HEK293 (cell line): ENCODE data around the gene FANCD2OS.

ENCODE experiments used
- PRDM1 ChIP-seq: fragments of 450-650 bp; formaldehyde crosslinking; IDR thresholded peaks from 2 replicates; pipeline ENCODE4; 2016; ENCODE audit warnings: missing biosample characterization, missing genetic modification characterization
- ZNF157 ChIP-seq: fragments of 450-650 bp; formaldehyde crosslinking; IDR thresholded peaks from 2 replicates; pipeline ENCODE4 v1.5.1; 2016; ENCODE audit warnings: missing biosample characterization, missing genetic modification characterization
- ZNF24 ChIP-seq: fragments of 450-650 bp; formaldehyde crosslinking; IDR thresholded peaks from 2 replicates; pipeline ENCODE4 v1.5.1; 2016; ENCODE audit warnings: missing biosample characterization, missing genetic modification characterization
- ZNF423 ChIP-seq: fragments of 450-650 bp; formaldehyde crosslinking; IDR thresholded peaks from 2 replicates; pipeline ENCODE4 v1.5.1; 2016; ENCODE audit warnings: missing biosample characterization, missing genetic modification characterization
- ZNF558 ChIP-seq: fragments of 450-650 bp; formaldehyde crosslinking; IDR thresholded peaks from 2 replicates; pipeline ENCODE4 v1.5.1; 2016; ENCODE audit warnings: missing biosample characterization, missing genetic modification characterization
- ZNF791 ChIP-seq: fragments of 450-650 bp; formaldehyde crosslinking; IDR thresholded peaks from 2 replicates; pipeline ENCODE4 v1.5.1; 2016; ENCODE audit warnings: missing biosample characterization, missing genetic modification characterization
- TF ChIP-seq, protein P1 (sequence below): fragments of 450-650 bp; formaldehyde crosslinking; IDR thresholded peaks from 2 replicates; pipeline ENCODE4 v1.5.1; 2016; ENCODE audit warnings: missing biosample characterization, missing genetic modification characterization
- TF ChIP-seq, protein P2 (sequence below): fragments of 450-650 bp; formaldehyde crosslinking; IDR thresholded peaks from 2 replicates; pipeline ENCODE4 v1.5.1; 2016; ENCODE audit warnings: missing biosample characterization, missing genetic modification characterization
- TF ChIP-seq, protein P3 (sequence below): fragments of 450-650 bp; formaldehyde crosslinking; IDR thresholded peaks from 2 replicates; pipeline ENCODE4 v1.5.1; 2016; ENCODE audit warnings: missing biosample characterization, missing genetic modification characterization

DNA sequence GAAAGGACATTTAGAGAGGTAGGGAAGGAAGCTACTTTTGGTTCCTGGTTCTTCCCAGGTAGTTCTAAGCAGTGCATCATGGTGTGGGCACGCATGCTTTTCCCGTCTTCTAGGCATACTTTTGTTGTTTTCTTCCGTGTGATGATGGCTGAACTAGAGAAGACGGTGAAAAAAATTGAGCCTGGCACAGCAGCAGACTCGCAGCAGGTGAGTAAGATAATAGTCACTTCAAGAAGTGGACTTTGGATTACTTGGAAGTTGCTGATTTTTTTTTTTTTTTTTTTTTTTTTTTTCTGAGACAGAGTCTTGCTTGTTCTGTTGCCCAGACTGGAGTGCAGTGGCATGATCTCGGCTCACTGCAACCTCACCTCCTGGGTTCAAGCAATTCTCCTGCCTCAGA is 17.9 kb downstream of the FANCD2OS start:
- TF ChIP-seq ZNF791 (no peak), ZNF157 (no peak), ZNF24 (no peak), ZNF423 (no peak), ZNF558 (tag by site-specific recombination) (no peak), PRDM1 (tag by site-specific recombination) (no peak)
- TF ChIP-seq, protein P1, sequence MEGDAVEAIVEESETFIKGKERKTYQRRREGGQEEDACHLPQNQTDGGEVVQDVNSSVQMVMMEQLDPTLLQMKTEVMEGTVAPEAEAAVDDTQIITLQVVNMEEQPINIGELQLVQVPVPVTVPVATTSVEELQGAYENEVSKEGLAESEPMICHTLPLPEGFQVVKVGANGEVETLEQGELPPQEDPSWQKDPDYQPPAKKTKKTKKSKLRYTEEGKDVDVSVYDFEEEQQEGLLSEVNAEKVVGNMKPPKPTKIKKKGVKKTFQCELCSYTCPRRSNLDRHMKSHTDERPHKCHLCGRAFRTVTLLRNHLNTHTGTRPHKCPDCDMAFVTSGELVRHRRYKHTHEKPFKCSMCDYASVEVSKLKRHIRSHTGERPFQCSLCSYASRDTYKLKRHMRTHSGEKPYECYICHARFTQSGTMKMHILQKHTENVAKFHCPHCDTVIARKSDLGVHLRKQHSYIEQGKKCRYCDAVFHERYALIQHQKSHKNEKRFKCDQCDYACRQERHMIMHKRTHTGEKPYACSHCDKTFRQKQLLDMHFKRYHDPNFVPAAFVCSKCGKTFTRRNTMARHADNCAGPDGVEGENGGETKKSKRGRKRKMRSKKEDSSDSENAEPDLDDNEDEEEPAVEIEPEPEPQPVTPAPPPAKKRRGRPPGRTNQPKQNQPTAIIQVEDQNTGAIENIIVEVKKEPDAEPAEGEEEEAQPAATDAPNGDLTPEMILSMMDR (tag by site-specific recombination): no peak
- TF ChIP-seq, protein P2, sequence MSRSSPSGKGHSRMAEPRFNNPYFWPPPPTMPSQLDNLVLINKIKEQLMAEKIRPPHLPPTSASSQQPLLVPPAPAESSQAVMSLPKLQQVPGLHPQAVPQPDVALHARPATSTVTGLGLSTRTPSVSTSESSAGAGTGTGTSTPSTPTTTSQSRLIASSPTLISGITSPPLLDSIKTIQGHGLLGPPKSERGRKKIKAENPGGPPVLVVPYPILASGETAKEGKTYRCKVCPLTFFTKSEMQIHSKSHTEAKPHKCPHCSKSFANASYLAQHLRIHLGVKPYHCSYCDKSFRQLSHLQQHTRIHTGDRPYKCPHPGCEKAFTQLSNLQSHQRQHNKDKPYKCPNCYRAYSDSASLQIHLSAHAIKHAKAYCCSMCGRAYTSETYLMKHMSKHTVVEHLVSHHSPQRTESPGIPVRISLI: no peak
- TF ChIP-seq, protein P3, sequence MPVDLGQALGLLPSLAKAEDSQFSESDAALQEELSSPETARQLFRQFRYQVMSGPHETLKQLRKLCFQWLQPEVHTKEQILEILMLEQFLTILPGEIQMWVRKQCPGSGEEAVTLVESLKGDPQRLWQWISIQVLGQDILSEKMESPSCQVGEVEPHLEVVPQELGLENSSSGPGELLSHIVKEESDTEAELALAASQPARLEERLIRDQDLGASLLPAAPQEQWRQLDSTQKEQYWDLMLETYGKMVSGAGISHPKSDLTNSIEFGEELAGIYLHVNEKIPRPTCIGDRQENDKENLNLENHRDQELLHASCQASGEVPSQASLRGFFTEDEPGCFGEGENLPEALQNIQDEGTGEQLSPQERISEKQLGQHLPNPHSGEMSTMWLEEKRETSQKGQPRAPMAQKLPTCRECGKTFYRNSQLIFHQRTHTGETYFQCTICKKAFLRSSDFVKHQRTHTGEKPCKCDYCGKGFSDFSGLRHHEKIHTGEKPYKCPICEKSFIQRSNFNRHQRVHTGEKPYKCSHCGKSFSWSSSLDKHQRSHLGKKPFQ (tag by site-specific recombination): no peak
